ENCODE measurements around the gene MS4A10.

Gene MS4A10

DNA sequence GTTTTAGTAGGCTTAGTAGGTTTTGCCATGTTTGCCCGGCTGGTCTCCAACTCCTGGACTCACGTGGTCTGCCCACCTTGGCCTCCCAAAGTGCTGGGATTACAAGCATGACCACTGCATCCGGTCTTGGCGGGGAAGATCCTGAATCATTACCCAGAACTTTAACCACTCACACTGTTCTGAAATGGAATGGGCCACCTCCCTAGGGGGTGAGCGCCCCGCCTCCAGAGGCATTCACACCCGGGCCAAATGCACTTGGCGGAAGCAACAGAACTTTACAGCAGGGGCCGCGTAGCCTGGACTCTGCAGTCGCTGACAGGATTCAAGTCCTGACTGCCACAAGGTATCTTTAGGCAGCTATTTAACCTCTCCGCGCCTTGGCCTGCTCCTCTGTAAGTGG, 62.1 kb downstream of the MS4A10 start:
- in situ Hi-C loops (cut with HindIII; ENCODE audit: low sequenced_read_pairs), result no loop called here

DNA sequence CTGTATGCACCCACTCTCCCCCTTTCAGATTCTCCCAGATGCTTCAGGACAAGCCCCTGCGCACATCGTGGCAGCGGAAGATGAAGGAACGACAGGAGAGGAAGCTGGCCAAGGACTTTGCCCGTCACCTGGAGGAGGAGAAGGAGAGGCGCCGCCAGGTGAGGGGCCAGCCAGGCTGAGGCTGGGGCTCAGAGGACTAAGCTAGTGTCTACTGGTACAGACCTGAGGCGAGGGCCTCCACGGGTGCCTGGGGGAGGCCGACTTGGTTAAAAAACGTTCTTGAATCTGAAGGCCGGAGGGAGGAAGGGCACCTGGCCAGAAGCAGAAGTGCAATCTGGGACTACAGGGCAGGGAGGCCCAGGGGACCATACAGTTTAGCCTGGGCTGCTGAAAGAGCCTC, 62.8 kb downstream of the MS4A10 start:
- in situ Hi-C loops (cut with HindIII; ENCODE audit: low sequenced_read_pairs), result no loop called here

DNA sequence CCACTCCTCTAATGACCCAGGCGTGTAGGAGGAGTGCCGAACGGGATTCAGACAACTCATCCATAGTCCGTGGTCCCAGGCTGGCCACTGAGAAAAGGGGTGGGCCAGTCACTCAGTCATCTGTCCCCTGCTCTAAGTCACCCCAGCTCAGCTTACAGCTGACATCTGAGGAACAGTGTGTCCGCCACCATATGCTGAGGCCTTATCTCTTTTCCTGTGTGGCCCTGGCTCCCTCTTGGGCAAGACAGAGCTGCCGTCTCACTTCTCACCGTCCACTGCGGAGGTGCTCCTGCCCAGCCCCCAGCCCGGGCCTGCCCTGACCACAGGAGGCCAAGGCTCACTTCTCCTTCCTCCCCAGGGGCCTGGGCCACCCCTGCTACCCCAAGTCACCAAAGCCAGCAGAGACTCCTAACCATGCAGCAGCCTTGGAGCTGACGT, 63.6 kb downstream of the MS4A10 start:
- in situ Hi-C loops (cut with HindIII; ENCODE audit: low sequenced_read_pairs), result no loop called here

DNA sequence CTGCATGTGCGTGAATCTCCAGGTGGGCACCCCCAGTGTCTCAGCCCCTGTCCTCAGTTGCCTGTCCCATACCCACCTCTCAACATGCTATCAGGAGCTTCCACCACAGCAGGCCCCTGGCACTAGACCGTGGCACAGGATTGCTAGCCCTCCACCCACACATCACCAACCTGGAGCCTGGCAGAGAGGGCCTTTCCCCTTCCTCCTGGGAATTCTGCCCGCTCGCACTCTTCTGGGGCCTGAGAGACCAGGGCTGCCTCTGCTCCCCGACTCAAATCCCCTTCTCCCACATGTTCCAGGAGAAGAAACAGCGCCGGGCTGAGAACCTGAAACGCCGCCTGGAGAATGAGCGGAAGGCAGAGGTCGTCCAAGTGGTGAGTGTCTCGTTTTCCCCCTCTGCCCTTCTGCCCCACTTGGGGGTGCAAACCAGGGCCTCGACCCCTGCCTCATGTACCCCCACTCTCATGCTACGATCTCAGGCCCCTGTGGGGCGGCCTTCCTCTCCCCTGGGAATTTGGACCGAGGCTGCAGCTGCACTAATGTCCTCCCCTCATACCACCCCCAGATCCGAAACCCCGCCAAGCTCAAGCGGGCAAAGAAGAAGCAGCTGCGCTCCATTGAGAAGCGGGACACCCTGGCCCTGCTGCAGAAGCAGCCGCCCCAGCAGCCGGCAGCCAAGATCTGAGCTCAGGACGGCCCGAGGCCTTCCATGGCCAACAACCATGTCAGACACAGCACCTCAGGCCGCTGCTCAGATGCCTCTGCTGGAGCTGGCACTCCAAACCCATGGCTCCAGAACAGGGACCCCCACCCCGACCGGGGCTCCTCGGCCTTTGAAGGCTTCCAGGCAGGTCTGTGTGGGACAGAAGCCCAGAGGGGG, 64.7 kb downstream of the MS4A10 start:
- in situ Hi-C loops (cut with HindIII; ENCODE audit: low sequenced_read_pairs), result no loop called here
